ENCODE results near the gene PCDH19.

- TF ChIP-seq POLR2A (IDR thresholded peaks at IDR 0.05): no peak
- no peak for TF ChIP-seq CTCF (IDR thresholded peaks at IDR 0.05)
These were observed 2.8 kb downstream of the PCDH19 start for GRCh38 chrX:100407147-100407783.

Data from uterus (tissue), 2 donors.